NCI-H526 treated with DMSO at 0.1 percent for 48 hours (cell line): ENCODE measurements around the gene KCND3.

Source experiments
- DNase-seq: peaks from one replicate; lab custom pipeline; 2025; lab: John Stamatoyannopoulos, UW

KCND3 gene

GRCh38 chr1:111739925-111740765, 249.3 kb downstream of the KCND3 start:
- DNase-seq = peak; percentile 78

- DNase-seq = peak; percentile 90
Measured at GRCh38 chr1:111739194-111739924, 250.1 kb downstream of the KCND3 start, which contains the start of gene INKA2. Gene INKA2, minus strand, starts transcription at chr1:111739395. Its CDS starts 153 bp downstream, at chr1:111739242.

GRCh38 chr1:111738436-111739193, 250.9 kb downstream of the KCND3 start:
- peak; percentile 64 for DNase-seq

- no peak for DNase-seq
Measured at GRCh38 chr1:111738133-111738435, 251.4 kb downstream of the KCND3 start.

- DNase-seq = peak; percentile 13
Measured at GRCh38 chr1:111737216-111738132, 252.0 kb downstream of the KCND3 start.

GRCh38 chr1:111736548-111737215, 252.8 kb downstream of the KCND3 start:
- DNase-seq = no peak

- peak; percentile 31 for DNase-seq
Measured at GRCh38 chr1:111735858-111736544, 253.5 kb downstream of the KCND3 start.

GRCh38 chr1:111735321-111735720, 254.1 kb downstream of the KCND3 start:
- no peak for DNase-seq

GRCh38 chr1:111734856-111735255, 254.6 kb downstream of the KCND3 start:
- no peak for DNase-seq

- DNase-seq = no peak
Measured at GRCh38 chr1:111734426-111734825, 255.0 kb downstream of the KCND3 start.

- no peak for DNase-seq
Measured at GRCh38 chr1:111733992-111734341, 255.5 kb downstream of the KCND3 start.

GRCh38 chr1:111733183-111733991, 256.1 kb downstream of the KCND3 start:
- no peak for DNase-seq

GRCh38 chr1:111732718-111733117, 256.8 kb downstream of the KCND3 start:
- no peak for DNase-seq

- DNase-seq = no peak
Measured at GRCh38 chr1:111731956-111732355, 257.5 kb downstream of the KCND3 start.

- DNase-seq = no peak
Measured at GRCh38 chr1:111730706-111731105, 258.8 kb downstream of the KCND3 start.

GRCh38 chr1:111729946-111730681, 259.4 kb downstream of the KCND3 start:
- no peak for DNase-seq

- no peak for DNase-seq
Measured at GRCh38 chr1:111729271-111729921, 260.1 kb downstream of the KCND3 start.

GRCh38 chr1:111727056-111727455, 262.4 kb downstream of the KCND3 start:
- DNase-seq = no peak
